Caco-2 (cell line): ENCODE results near the gene RSPH6A. TPM values are rescaled to one million over a fixed set of nuclear protein-coding genes. Genes with fewer than 3 reads are reported as not detected.

Source experiments
- BruUV-seq: library from RNA; stranded (reverse); fragments of 400-500 nt; replicated peaks from 2 replicates; lab custom pipeline; 2021; lab: Mats Ljungman, UMichigan
- CTCF ChIA-PET: fragments of 300-600 bp; sonication (Branson Sonifier 250); formaldehyde crosslinking; loops from one replicate; lab custom pipeline; 2022; ENCODE audit warnings: antibody characterized with exemption; lab: Charles Lee
- POLR2A ChIA-PET: fragments of 300-600 bp; sonication (Branson Sonifier 250); formaldehyde crosslinking; loops from one replicate; lab custom pipeline; 2022; ENCODE audit warnings: antibody characterized with exemption; lab: Charles Lee
- DNase-seq, 2 experiments: peaks; one replicate each; pipeline versions ENCODE4 v3.0.0 to v3.0.0-alpha.2; 2020 to 2022
- H3K27me3 ChIP-seq: replicated peaks from 2 replicates; pipeline ENCODE4 v1.6.0; 2011; ENCODE audit warnings: low read length; ENCODE audit not compliant: control insufficient read depth, insufficient read depth
- H3K36me3 ChIP-seq: 2 replicates; pipeline ENCODE4 v1.5.1; 2011; ENCODE audit warnings: low read length; ENCODE audit not compliant: control insufficient read depth, insufficient read depth
- H3K4me1 ChIP-seq: fragments of 250-450 bp; sonication (Bioruptor Pico); 2 replicates; pipeline ENCODE4 v1.5.1; 2020; ENCODE audit warnings: mild to moderate bottlenecking
- H3K4me3 ChIP-seq: 2 replicates; pipeline ENCODE4 v1.5.1; 2011; ENCODE audit warnings: low read depth, mild to moderate bottlenecking, control low read depth, low read length
- H3K9me3 ChIP-seq: fragments of 250-450 bp; sonication (Bioruptor Pico); 2 replicates; pipeline ENCODE4 v1.5.1; 2020; ENCODE audit warnings: mild to moderate bottlenecking, moderate library complexity
- H3K27ac Mint-ChIP-seq: one replicate; pipeline ENCODE4 v1.8.0; 2022; ENCODE audit warnings: mixed read lengths; ENCODE audit not compliant: unreplicated experiment
- H3K27me3 Mint-ChIP-seq: one replicate; pipeline ENCODE4 v1.8.0; 2022; ENCODE audit warnings: mixed read lengths; ENCODE audit not compliant: insufficient read depth, unreplicated experiment
- H3K36me3 Mint-ChIP-seq: one replicate; pipeline ENCODE4 v1.8.0; 2022; ENCODE audit warnings: mild to moderate bottlenecking, mixed read lengths; ENCODE audit not compliant: insufficient read depth, unreplicated experiment
- H3K4me1 Mint-ChIP-seq: one replicate; pipeline ENCODE4 v1.8.0; 2022; ENCODE audit warnings: low read depth, mixed read lengths; ENCODE audit not compliant: unreplicated experiment
- H3K4me3 Mint-ChIP-seq: one replicate; pipeline ENCODE4 v1.8.0; 2022; ENCODE audit warnings: mild to moderate bottlenecking, moderate library complexity, mixed read lengths; ENCODE audit not compliant: unreplicated experiment
- H3K9me3 Mint-ChIP-seq: one replicate; pipeline ENCODE4 v1.8.0; 2022; ENCODE audit warnings: mixed read lengths; ENCODE audit not compliant: unreplicated experiment
- intact Hi-C: fragments of 100-400 bp; cut with micrococcal nuclease; formaldehyde crosslinking; loops from one replicate; pipeline ENCODE4 v1.10.0; 2022; ENCODE audit not compliant: unreplicated experiment
- total RNA-seq: library from RNA; stranded (reverse); gene quantifications from 2 replicates; pipeline ENCODE4 v1.2.3, GENCODE V29; 2022
- TF ChIP-seq, protein P1 (sequence below), 2 experiments: fragments of 200-600 bp in 1 of 2; IDR thresholded peaks; 1 replicate in 1 of 2; 2 replicates in 1 of 2; pipeline versions ENCODE4 v1.5.1 to v1.8.0; 2011 to 2022; ENCODE audit warnings: antibody characterized with exemption in 1 of 2, control low read depth in 1 of 2, inconsistent platforms in 1 of 2, low read depth in 1 of 2, low read length in 1 of 2, mild to moderate bottlenecking in 1 of 2, moderate library complexity in 1 of 2; ENCODE audit not compliant: insufficient read depth in 1 of 2, severe bottlenecking in 1 of 2, unreplicated experiment in 1 of 2

Gene RSPH6A
- total RNA-seq, 1 experiment from 2014 or later = 0.23 TPM

DNA sequence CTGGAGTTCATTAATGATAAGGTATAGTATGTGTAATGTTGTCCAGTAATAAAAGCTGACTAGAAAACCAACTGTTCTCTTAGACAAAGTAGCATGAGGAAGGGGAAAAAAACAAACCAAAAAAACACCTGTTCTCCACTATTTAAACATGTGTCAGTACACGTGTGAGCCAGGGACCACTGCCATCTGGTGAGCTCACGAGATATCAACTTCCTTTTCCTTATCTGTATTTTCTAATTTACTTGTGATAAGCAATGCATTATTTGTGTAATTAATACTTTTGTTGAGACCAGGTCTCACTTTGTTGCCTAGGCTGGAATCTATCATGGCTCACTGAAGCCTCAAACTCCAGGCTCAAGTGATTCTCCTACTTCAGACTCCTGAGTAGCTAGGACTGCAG, 41.7 kb downstream of the RSPH6A start:
- POLR2A ChIA-PET = no interaction called here
- no peak overlapping the region for H3K27ac Mint-ChIP-seq
- BruUV-seq = no TSS peak

DNA sequence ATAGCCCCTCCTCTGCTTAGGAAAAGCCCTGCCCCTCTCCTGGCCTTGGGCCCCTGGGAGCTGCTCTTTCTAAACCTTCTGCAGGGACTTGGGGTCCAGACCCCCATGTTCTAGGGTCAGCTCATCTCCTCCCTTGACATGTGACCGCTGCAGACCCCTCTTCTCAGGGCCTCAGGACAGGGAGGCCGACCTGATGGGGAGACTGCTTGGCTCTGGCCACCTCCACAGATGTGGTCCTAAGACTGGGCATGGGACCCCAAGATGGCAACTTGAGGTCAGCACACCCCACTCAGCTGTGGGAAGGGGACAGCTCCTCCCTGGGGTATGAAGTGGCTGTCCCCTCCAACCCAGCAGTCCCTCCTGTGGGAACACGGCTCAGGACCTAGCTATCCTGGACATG, 42.2 kb downstream of the RSPH6A start:
- H3K4me3 Mint-ChIP-seq = no peak overlapping the region
- TF ChIP-seq, protein P1, sequence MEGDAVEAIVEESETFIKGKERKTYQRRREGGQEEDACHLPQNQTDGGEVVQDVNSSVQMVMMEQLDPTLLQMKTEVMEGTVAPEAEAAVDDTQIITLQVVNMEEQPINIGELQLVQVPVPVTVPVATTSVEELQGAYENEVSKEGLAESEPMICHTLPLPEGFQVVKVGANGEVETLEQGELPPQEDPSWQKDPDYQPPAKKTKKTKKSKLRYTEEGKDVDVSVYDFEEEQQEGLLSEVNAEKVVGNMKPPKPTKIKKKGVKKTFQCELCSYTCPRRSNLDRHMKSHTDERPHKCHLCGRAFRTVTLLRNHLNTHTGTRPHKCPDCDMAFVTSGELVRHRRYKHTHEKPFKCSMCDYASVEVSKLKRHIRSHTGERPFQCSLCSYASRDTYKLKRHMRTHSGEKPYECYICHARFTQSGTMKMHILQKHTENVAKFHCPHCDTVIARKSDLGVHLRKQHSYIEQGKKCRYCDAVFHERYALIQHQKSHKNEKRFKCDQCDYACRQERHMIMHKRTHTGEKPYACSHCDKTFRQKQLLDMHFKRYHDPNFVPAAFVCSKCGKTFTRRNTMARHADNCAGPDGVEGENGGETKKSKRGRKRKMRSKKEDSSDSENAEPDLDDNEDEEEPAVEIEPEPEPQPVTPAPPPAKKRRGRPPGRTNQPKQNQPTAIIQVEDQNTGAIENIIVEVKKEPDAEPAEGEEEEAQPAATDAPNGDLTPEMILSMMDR (IDR thresholded peaks at IDR 0.05; ENCODE audit: insufficient read depth in 1 of 2, low read depth in 1 of 2, low read length in 1 of 2, severe bottlenecking in 1 of 2, unreplicated experiment in 1 of 2) = no peak
- H3K27ac Mint-ChIP-seq = no peak overlapping the region
- Histone ChIP-seq H3K9me3 (no peaks in the 10 kb centered on the region), H3K36me3 (no peaks in the 10 kb centered on the region), H3K27me3 (no peaks in the 10 kb centered on the region), H3K4me1 (no peaks in the 10 kb centered on the region), H3K4me3 (no peak overlapping the region)
- no TSS peak for BruUV-seq
- ChIA-PET POLR2A (no interaction called here), CTCF (interaction anchor here (0.5 kb wide), 1 partner anchor 693 kb away, joined by 3 read pairs; no protein-coding TSS in a partner anchor)
- H3K4me1 Mint-ChIP-seq = peaks cover 7% of the 10 kb centered on the region
- peaks cover 68% of the 10 kb centered on the region for H3K36me3 Mint-ChIP-seq
- no peak for DNase-seq
- no peaks in the 10 kb centered on the region for H3K27me3 Mint-ChIP-seq
- no peaks in the 10 kb centered on the region for H3K9me3 Mint-ChIP-seq
- intact Hi-C loops = loop anchor here (5.0 kb wide), 1 partner anchor 109 kb away; no protein-coding TSS in a partner anchor

More for the DNA sequence above, 41.7 kb downstream of the RSPH6A start:
- CTCF ChIA-PET = interaction anchor here (0.5 to 0.7 kb wide), 2 partner anchors 51 to 693 kb away, joined by 3 to 4 read pairs; no protein-coding TSS in a partner anchor
- no peak overlapping the region for H3K4me3 Mint-ChIP-seq
- no peaks in the 10 kb centered on the region for H3K27me3 Mint-ChIP-seq
- H3K4me1 ChIP-seq = no peaks in the 10 kb centered on the region
- TF ChIP-seq, protein P1 (IDR thresholded peaks at IDR 0.05; ENCODE audit: insufficient read depth in 1 of 2, low read depth in 1 of 2, low read length in 1 of 2, severe bottlenecking in 1 of 2, unreplicated experiment in 1 of 2) = no peak
- intact Hi-C loops = loop anchor here (5.0 kb wide), 1 partner anchor 109 kb away; no protein-coding TSS in a partner anchor
- peaks cover 73% of the 10 kb centered on the region for H3K36me3 Mint-ChIP-seq
- H3K9me3 Mint-ChIP-seq = no peaks in the 10 kb centered on the region
- no peaks in the 10 kb centered on the region for H3K27me3 ChIP-seq
- H3K4me3 ChIP-seq = no peak overlapping the region
- no peak for DNase-seq
- H3K36me3 ChIP-seq = no peaks in the 10 kb centered on the region
- no peaks in the 10 kb centered on the region for H3K9me3 ChIP-seq
- peaks cover 7% of the 10 kb centered on the region for H3K4me1 Mint-ChIP-seq

DNA sequence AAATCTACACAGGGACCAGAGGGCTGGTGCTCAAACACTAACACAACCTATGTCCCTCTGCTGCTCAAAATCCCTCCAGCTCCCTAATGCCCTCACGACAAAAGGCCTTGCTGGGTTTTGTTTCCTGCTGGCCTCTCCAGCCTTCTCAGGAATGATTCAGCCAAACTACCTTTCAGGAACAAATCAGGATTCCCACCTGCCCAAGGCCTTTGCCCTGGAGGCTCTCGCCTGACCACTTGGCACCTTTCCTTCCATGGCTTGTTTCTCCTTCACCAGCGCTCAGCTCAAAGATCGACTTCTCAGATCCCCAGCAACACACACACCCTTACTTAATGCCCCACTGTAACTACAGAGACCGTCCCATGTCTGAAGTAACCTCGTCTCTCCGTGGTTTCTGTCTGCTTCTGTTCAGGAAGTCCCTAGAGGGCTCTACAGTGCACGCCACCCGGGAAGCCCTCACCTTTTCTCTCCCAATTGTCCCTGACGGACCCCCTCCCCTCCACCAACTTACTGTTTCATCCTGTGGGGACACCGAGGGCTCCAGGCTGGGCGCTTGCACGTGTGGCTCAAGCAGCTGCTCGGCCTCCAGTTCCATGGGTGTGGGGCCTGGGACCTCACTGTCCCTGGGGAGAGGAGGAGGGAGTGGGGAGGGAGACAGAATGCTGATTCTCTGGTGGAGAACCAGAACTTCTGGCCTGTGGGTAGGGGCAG, 42.8 kb downstream of the RSPH6A start:
- POLR2A ChIA-PET = interaction anchor here (0.8 kb wide), 1 partner anchor 80 kb away, joined by 3 read pairs; the partner anchor contains the start of gene SNRPD2
- TF ChIP-seq, protein P1 (IDR thresholded peaks at IDR 0.05; ENCODE audit: insufficient read depth in 1 of 2, low read depth in 1 of 2, low read length in 1 of 2, severe bottlenecking in 1 of 2, unreplicated experiment in 1 of 2) = no peak
- no peaks in the 10 kb centered on the region for H3K27me3 Mint-ChIP-seq

More for the DNA sequence above, 42.8 kb downstream of the RSPH6A start:
- Histone ChIP-seq H3K36me3 (no peaks in the 10 kb centered on the region), H3K4me1 (peaks cover under 1% of the 10 kb centered on the region), H3K27me3 (no peaks in the 10 kb centered on the region), H3K4me3 (no peak overlapping the region), H3K9me3 (no peaks in the 10 kb centered on the region)
- CTCF ChIA-PET = interaction anchor here (1.1 to 3.6 kb wide), 3 partner anchors 21 to 45 kb away, joined by 3 to 82 read pairs (median 3); no protein-coding TSS in a partner anchor
- H3K27ac Mint-ChIP-seq = no peak overlapping the region
- BruUV-seq = no TSS peak
- H3K36me3 Mint-ChIP-seq = peaks cover 68% of the 10 kb centered on the region
- intact Hi-C loops = loop anchor here (5.0 kb wide), 1 partner anchor 110 kb away; no protein-coding TSS in a partner anchor
- peaks cover 7% of the 10 kb centered on the region for H3K4me1 Mint-ChIP-seq
- peak overlapping the region; percentile 97 for H3K4me3 Mint-ChIP-seq
- H3K9me3 Mint-ChIP-seq = no peaks in the 10 kb centered on the region
- no peak for DNase-seq
